GM21526 (cell line): ENCODE measurements around the gene SMARCA4.
"Not testable (repeated sequence)": the region's sequence is repeated elsewhere in the genome, so short reads cannot be mapped to it uniquely, and the experiment has no call there.

ENCODE experiments used
- ATAC-seq: cut with Tn5 transposase; IDR thresholded peaks from one replicate; pipeline ENCODE4 v1.9.1; 2021; ENCODE audit warnings: moderate library complexity; ENCODE audit not compliant: unreplicated experiment, low FRiP score

SMARCA4 gene

DNA sequence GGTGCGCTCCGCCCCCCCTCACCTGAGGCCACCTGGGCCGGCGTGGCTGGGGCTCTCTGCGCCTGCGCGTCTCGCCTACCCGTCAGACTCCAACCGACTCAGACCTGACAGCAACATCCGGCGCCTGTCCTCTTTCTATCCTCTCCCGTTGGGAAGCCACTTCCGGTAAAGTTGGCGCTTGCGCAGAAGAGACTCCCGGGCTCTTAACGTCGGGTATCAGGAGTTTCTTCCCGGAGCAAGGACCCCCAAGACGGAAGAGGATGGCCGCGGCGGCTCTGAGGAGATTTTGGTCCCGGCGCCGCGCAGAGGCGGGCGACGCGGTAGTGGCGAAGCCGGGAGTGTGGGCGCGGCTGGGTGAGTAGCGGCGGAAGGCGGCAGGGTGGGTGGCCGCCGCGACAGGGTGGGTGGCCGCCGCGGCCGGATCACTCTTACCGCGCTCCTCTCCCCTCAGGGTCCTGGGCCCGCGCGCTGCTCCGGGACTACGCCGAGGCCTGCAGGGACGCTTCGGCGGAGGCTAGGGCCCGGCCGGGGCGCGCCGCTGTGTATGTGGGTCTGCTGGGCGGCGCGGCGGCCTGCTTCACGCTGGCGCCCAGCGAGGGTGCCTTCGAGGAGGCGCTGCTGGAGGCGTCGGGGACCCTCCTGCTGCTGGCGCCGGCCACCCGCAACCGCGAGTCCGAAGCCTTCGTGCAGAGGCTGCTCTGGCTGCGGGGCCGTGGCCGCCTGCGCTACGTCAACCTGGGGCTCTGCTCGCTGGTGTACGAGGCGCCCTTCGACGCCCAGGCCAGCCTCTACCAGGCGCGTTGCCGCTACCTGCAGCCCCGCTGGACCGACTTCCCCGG, 32.0 kb upstream of the SMARCA4 start, which contains the start of the genes TIMM29 and YIPF2:
Gene TIMM29, plus strand, starts transcription at position 249 of the 839 bp plus-strand sequence. Its CDS starts 12 bp downstream, at position 261.
Gene YIPF2, minus strand, starts transcription at position 77 of the 839 bp plus-strand sequence. CDS start 229 bp downstream, outside the sequence.
- peak; percentile 72 for ATAC-seq

DNA sequence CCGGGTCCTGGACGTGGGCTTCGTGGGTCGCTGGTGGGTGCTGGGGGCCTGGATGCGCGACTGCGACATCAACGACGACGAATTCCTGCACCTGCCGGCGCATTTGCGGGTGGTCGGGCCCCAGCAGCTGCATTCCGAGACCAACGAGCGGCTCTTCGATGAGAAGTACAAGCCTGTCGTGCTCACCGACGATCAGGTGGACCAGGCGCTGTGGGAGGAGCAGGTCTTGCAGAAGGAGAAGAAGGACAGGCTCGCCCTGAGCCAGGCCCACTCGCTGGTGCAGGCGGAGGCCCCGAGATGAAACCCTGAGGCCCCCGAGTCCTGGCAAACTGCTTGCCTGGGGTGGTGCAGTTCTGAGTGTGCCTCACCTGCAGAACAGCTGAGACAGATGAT, 31.4 kb upstream of the SMARCA4 start:
- ATAC-seq = peak; percentile 11

DNA sequence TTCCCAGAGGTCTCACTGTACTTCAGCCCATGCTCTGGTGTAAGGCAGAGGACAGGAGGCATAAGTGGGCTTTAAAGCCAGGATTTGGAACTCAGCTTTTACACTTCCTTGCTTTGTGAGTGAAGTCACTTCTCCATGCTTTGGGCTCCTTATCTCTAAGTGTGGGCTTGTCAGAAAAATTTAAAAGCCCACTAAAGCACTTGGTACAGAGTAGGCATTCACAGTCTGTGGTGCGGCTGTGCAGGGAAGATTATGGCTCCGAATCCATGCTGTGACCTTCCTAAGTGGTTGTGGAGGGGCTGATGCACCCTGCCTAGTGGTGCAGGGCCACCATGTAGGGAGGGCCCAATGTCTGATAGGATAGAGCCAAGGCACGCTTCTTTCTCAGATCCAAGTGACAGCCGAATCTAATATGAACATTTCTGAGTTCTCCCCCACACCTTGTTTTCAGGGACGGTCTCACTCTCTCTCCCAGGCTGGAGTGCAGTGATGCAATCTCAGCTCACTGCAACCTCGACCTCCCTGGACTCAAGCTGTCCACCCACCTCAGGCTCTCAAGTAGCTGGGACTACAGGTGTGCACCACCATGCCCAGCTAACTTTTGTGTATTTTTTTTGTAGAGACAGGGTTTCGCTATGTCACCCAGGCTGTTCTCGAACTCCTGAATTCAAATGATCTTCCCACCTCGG, 25.3 kb upstream of the SMARCA4 start:
- ATAC-seq = no peak

DNA sequence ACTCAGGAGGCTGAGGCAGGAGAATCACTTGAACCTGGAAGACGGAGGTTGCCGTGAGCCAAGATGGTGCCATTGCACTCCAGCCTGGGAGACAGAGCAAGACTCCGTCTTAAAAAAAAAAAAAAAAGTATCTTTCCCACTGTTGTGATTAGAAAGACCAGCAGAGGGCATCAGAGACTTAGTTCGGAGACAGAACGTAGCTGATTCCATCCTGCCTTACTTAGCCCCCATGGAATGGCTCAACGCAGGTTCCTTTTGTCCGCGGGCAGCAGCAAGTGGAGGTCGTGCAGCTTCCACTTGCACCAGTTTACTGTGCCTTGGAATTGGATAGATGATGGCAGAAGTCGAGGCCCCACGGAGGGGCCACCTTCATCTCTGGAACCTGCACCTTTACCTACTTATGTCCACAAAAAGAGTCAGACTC, 24.2 kb upstream of the SMARCA4 start:
- no peak for ATAC-seq

DNA sequence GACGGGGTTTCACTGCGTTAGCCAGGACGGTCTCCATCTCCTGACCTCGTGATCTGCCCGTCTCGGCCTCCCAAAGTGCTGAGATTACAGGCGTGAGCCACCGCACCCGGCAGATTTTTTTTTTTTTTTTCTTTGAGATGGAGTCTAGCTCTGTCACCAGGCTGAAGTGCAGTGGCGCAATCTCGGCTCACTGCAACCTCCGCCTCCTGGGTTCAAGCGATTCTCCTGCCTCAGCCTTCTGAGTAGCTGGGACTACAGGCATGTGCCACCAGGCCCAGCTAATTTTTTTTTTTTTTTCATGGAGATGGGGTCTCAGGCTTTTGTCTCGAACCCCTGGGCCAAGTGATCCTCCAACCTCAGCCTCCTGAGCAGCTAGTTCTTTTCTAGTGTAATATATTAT, 19.2 kb upstream of the SMARCA4 start:
- not testable (repeated sequence) for ATAC-seq

DNA sequence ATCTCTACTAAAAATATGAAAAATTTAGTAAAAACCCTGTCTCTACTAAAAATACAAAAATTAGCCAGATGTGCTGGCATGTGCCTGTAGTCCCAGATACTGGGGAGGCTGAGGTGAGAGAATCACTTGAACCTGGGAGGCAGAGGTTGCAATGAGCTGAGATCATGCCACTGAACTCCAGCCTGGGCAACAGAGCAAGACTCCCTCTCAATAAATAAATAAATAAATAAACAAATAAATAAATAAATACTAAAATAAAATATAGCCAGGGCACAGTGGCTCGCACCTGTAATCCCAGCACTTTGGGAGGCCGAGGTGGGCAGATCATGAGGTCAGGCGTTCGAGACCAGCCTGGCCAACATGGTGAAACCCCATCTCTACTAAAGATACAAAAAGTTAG, 17.4 kb upstream of the SMARCA4 start:
- ATAC-seq = not testable (repeated sequence)

DNA sequence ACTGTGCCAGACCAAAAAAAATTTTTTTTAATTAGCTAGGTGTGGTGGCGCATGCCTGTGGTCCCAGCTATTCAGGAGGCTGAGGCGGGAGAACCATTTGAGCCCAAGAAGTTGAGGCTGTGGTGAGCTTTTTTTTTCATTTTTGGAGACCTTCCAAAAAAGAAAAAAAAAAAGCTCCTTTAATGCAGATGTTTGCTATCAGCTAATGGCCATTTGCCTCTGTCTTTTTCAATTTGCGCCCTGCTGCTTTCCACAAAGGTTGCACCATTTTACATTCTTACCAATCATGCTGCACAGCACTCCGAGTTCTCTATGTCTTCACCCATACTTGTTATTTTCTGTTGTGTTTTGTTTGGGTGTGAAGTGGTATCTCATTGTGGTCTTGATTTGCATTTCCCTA, 15.6 kb upstream of the SMARCA4 start:
- ATAC-seq = no peak

DNA sequence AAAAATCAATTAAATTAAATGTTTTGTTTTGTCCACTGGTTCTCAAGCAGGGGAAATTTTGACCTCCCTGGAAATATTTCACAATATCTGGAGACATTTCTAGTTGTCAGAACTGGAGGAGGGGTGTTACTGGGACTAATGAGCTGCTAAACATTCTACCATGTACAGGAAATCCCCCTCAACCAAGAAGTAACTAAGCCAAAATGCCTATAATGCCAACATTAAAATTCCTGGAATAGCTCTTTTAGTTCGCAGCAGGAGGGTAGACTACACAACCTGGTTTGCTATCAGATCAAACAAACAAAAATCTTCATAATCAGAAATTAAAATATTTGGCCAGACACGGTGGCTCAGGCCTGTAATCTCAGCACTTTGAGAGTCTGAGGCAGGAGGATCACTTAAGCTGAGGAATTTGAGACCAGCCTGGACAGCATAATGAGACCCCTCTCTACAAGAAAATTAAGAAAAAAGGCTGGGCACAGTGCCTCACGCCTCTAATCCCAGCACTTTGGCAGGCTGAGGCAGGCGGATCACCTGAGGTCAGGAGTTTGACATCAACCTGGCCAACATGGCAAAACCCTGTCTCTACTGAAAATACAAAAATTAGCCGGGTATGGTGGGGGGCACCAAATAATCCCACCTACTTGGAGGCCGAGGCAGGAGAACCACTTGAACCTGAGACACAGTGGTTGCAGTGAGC, 13.7 kb upstream of the SMARCA4 start:
- ATAC-seq = no peak

DNA sequence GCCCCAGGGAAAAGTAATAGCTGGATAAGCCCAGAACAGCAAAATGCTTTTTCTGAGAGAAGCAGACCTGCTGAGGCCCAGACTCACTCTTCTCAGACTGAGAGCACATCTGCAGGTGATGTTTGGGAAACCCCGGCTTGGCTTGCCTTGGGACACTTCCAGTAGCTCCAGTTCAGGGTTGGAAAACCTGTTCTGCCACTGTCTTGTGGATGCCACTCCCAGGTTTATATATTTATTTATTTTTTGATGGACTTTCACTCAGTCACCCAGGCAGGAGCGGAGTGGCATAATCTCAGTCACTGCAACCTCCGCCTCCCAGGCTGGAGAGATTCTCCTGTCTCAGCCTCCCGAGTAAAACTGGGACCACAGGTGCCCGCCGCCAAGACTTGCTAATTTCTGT, 8.0 kb upstream of the SMARCA4 start:
- no peak for ATAC-seq

DNA sequence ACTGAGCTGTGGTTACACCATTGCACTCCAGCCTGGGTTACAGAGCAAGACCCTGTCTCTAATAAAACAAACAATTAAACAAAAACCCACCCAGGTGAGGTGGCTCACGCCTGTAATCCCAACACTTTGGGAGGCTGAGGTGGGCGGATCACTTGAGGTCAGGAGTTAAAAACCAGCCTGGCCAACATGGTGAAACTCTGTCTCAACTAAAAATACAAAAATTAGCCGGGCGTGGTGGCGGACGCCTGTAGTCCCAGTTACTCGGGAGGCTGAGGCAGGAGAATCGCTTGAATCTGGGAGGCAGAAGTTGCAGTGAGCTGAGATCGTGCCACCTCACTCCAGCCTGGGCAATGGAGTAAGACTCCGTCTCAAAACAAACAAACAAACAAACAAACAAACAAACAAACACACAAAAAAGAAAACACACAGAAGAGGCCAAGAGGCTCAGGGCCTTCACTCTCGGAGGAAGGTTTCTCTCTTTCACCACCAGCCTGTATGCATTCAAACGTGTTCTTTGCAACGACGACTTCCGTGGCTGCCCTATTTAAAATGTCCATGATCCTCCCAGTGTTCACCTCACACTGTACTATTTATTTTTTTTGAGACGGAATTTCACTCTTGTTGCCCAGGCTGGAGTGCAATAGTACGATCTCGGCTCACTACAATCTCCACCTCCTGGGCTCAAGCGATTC, 1.4 kb upstream of the SMARCA4 start:
- ATAC-seq = not testable (repeated sequence)

DNA sequence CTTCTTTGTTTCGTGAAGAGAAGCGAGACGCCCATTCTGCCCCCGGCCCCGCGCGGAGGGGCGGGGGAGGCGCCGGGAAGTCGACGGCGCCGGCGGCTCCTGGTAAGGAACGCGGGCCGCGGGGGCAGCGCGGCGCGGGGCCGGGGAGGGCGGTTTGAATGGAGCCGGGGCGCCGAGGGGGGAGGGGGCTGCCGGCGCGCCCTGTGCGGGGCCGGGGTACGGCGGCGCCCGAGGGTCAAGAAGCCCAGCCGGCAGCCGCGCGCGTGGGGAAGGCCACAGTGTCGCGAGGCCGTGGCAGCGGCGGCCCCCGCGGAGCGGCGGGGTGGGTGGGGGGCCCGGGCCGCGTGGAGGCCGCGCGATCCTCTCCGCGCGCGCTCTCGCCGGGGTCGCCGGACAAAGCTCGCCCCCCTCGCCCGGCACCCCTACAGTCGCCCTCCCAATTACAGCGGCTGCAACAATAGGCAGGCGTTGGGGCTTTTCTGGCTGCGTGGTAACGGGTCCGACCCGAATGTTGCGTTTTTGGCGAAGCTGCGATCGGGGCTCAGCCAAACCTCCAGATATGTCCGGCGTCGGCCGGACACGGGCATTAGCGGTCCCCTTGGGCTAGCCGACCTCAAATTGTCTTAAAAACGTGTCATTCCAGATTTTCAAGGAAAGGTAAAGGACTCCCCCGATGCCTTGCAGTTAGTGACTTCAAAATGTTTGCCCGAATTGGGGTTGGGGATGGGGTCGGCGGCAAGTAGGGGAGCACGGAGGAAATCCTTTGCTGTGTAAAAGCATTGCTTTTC, 437 bp downstream of the SMARCA4 start:
- ATAC-seq = peak; percentile 15

DNA sequence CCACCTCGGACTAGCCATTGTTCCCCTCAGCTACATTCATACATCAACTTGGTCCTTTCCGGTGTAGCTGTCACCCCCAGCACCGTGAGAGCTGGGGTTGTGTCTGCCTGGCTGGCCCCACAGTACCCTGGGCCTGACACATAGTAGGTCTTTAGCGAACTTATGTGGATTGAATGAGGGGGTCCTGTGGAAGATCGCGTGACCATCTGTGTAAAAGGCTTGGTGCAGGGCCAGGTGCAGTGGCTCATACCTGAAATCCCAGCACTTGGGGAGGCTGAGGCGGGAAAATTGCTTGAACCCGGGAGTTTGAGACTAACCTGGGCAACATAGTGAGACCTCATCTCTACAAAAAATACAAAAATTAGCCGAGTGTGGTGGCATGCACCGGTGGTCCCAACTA, 2.0 kb downstream of the SMARCA4 start:
- no peak for ATAC-seq

DNA sequence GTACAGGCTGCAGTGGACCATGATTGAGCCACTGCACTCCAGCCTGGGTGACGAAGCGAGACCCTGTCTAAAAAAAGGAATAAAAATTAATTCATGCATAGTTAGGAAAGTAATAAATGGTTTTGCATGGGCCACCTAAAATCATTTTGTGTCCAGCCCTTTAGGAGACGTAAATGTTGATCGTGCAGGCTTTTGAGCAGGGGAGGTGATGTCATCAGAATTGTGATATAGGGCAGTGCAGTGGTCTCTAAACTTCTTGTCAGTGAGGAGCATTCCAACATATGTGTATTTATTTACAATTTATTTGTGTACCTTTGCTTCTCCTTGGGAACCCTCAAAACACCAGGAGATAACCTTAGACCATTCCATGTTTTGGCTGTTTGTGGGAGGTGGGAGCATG, 3.0 kb downstream of the SMARCA4 start:
- ATAC-seq = no peak

DNA sequence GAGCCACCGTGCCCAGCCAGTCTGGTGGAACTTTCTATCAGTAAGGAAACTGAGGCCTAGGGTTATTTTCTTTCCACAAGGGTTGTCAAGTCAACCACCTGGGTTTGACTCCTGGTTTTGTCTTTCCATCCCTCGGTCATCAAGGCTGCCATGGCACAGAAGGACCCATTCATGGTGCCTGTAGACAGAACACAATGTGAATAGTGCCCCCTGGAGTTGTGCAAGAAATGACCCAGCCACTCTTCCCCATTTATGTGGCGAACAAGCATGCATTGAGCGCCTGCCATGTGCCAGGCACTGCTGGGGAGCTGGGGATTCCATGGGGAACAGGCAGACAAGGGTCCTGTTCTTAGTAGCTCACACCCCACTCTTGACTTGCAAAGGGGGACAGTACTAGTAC, 4.1 kb downstream of the SMARCA4 start:
- no peak for ATAC-seq

DNA sequence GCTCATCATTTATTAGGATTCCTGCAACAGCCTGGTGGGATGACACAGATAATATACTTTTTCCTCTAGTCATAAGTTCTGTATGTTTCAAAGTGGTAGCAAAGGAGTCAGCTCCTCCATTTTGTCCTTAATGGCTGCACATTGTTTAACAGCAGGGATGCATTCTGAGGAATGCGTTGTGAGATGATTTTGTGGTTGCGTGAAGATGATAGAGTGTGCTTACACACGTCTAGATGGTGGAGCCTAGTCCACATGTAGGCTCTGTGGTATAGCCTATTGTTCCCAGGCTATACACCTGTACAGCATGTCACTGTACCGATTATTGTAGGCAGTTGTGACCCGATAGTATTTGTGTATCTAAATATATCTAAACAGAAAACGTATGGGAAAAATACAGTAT, 4.6 kb downstream of the SMARCA4 start:
- no peak for ATAC-seq

DNA sequence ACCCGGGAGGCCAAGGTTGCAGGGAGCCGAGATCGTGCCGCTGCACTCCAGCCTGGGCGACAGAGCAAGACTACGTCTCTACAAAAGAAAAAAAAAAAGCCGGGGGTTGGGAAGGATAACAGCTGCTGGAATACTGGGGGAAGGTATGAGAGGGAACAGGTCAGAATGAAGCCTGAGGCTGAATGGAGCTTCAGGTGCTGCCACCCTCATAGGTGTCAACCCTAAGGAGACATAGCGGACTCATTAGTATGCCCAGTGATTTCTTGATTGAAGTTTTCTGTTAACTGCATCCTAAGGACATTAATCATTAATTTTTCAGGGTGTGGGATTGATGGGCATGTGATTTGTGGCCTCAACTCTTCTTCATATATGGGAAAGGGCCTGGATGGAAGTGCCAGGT, 6.0 kb downstream of the SMARCA4 start:
- no peak for ATAC-seq

DNA sequence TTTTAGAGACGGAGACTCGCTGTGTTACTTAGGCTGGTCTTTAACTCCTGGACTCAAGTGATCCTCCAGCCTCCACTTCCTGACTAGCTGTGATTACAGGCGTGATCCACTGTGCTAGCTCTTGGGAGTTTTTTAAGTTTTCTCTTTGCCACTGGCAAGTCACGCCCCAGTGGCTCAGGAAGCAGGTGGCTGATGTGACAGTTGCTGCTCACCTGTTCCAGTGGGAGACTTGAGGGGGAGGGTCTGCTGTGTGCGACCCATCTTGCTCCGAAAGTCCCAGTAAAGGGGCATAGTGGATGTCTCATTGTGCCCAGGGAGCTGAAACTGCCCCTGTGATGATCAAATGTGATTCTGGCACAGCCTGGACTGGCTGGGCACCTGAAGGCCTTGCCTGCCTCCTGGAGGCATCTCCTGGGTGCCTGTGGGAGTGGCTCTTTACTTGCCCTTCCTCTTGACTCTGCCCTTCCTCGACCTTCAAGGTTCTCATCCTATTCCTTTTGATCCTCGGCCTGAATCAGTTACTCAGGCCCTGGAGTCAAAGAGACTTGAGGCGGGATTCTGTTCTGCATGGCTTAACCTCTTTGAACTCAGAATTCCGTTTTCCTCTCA, 7.8 kb downstream of the SMARCA4 start:
- ATAC-seq = no peak

DNA sequence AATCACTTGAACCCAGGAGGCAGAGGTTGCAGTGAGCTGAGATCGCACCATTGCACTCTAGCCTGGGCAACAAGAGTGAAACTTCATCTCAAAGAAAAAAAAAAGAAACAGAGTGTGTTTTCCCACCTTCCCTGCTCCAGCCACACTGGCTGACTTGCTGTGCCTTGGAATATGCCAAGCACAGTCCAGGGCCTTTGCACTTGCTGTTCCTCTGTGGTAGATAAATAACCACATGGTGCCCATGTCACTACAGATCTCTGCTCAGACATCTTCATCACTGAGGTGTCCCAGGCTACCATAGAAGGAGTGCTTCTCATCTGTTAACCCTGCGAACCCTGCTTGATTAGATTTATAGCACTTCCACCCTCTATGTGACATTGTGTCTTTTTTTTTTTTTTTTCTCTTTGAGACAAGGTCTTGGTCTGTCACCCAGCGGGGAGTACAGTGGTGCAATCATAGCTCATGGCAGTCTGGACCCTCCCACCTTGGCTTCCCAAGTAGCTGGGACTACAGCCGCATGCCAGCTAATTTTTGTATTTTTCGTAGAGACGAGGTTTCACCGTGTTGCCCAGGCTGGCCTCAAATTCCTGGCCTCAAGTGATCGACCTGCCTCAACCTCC, 10.4 kb downstream of the SMARCA4 start:
- no peak for ATAC-seq
